Activated T-helper 1 cell treated with Interleukin-2 at 50 U/mL for 16 hours (primary cell): ENCODE measurements around the gene C20orf173.
"Not testable (repeated sequence)": the region's sequence is repeated elsewhere in the genome, so short reads cannot be mapped to it uniquely, and the experiment has no call there.

ENCODE experiments used
- DNase-seq: peaks from one replicate; pipeline ENCODE4 v3.0.0-alpha.2; 2020; ENCODE audit warnings: low read depth

The C20orf173 gene

DNA sequence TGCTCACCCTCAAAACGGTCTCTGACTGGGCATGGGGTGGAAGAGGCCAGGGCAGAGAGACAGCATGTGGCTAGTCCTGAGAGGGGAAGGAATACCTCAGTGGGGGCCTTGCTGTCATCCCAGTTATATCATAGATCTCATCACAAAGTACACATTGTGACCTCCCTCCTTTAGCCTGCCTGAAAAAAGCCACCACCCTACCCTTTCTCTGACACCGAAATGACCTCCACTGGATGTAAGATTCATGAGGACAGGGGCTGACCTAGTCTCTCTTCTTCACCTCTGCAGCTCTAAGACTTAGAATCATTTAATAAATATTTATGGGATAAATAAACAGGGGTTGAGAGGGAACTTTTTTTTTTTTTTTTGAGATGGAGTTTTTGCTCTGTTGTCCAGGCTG, at the start of gene C20orf173:
C20orf173 (minus strand) TSS at position 101 of the 400 bp plus-strand sequence. CDS start 279 bp downstream, outside the sequence.
- DNase-seq: no peak

DNA sequence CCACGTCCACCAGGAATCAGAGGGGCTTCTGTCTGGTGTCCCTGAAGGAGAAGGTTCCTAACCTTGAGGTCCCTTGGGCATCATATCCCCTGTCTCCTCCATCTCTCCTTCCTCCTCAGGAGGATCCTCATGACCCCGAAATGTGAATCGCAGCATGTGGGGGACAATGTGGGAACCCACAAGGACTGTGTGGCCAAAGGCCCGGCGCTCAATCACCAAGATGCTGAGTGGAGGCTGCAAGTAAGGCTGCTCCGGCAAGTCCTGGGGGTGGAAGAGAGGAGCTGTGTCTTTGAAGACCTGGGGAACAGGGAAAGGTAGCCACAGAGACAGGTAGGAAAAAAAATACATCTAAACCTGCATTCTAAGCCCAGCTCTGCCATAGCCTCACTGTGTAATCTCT, 49.7 kb upstream of the C20orf173 start:
- no peak for DNase-seq

DNA sequence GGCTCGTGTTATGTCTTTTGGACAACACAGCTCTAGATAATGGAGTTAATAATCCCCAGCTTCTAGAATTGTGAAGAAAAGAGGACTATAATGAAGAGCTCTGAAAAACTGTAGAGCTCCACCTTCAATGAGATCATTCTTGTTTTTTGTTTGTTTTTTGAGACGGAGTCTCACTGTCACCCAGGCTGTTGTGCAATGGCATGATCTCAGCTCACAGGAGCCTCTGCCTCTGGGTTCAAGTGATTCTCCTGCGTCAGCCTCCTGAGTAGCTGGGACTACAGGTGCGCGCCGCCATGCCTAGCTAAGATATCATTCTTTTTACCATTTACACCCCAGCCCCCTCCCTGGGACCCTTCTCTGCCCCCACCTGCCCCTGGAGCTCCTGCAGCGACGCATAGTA, 49.0 kb upstream of the C20orf173 start:
- DNase-seq: no peak

DNA sequence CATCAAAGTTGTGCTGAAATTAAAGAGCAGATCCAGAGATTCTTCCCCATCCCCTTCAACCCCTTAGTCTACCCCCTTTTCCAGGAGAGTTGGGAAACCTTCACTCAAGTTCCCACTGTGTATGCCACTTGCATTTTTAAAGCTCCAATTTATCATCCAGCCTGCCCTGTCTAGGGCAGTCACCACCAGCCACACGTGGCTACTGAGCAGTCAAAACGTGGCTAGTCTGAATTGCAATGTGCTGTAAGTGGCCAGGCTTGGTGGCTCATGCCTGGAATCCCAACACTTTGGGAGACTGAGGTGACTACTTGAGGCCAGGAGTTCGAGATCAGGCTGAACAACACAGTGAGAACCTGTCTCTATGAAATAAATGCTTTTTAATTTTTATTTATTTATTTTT, 47.4 kb upstream of the C20orf173 start:
- no peak for DNase-seq

DNA sequence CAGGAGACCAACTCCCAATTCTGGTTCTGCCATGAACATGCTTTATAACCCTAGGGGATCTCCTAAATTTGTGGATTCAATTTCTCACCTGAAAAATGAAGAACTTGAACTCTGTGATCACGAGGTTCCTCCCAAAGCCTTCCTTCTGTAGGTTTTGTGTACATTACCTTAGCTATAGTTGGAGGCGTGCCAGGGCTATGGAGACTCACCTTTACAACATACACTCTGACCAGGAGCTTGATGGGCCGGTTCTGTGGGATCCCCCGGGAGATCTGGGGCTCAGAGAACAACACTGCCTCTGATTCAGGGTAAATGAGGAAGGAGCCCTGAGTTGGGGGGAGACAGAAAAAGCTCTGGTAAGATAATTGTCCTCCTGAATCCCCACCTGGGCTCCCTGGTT, 46.5 kb upstream of the C20orf173 start:
- DNase-seq: no peak

DNA sequence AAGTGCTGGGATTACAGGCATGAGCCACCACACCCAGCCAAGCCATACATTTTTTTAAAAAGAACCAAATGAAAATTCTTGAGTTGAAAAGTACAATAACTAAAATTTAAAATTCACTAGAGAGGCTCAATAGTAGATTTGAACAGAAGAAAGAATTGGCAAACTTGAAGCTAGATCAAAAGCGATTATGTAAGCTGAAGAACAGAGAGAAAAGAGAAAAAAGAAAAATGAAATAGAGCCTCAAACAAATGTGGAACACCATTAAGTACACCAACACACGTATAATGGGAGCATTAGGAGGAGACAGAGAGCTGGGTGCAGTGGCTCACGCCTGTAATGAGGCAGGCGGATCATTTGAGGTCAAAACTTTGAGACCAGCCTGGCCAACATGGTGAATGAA, 43.4 kb upstream of the C20orf173 start:
- no peak for DNase-seq

DNA sequence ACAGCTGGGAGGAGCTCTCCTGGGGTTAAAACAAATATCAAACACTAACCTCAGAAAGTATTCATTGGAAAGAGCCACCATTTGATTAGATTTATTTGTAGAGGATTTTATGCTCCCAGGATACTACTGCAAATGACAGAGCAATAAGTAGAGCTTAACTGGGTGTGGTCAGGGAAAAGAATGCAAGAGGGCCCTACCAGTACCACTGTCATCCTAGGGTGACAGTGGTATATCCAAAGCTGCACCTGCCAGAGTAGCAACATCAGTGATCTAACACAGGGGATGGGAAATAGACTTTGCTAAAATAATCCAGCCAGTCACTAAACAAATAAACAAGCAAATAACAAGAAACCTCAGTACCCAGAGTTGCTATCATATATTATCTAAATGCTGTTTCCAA, 42.1 kb upstream of the C20orf173 start:
- DNase-seq: no peak

GRCh38 chr20:35568645-35569044, 39.2 kb upstream of the C20orf173 start:
- DNase-seq: no peak

DNA sequence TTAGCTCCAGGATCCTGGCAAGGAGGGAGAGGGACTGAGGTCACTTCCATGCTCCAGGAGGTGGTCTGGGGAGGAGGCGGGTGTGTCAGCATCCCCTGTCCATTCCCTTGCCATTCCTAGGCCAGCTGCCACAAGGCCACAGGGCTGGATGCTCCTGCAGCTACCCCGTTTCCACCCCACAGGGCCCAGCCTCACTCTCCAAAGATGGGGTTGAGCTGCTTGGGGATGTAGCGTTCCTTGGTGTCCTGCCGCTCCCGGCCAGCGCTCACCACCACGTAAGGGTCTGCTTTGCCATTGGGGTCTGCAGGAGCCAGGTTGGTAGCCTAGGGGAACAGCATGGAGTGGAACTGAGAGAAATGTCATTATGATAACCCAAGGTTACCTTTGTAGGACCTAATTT, 35.5 kb upstream of the C20orf173 start:
- DNase-seq: no peak

DNA sequence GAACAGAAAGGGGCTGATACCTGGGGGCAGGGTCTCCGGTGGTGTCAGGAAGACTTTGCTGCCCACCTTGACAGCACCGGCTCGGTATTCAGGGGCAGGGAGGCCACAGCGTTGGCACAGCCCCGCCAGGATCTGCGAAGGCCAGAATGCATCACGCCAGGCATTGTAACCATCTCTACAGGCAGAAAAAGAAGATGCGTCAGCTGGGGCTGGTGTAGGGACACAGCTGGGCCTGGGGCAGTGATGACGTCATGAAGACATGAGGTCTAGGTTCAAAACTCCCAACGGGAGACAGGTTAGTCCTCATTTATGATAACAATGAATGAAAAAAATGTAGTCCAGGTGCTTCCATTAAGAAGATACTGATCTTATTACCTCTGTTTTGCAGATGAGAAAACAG, 34.4 kb upstream of the C20orf173 start:
- DNase-seq: no peak

DNA sequence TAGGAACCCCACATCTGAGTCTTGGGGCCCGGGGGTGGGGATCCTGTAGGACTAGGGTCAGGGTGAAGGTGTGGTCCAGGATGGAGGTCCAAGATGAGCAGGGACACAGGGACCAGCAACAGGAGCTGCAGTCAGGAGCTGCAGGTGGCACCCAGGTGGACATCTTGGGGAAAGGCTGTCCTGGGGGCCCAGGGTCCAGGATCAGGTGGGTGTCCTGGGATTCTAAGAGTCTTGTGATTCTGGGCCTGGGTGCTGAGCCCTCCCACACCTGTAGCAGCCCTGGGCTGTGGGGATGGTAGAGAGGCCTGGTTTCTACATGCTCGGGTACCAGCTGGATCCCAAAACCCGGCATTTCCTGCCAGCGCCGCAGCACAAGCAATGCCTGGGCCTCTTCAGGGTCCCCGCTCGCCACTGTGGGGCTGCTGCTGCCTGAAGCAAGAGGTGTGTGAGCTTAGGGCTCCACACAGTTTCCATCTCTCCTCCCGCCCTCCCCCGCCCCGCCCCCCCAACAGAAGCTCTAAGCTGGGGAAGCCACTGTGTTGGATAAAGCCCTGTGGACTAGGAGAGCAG, 33.2 kb upstream of the C20orf173 start:
- no peak for DNase-seq

DNA sequence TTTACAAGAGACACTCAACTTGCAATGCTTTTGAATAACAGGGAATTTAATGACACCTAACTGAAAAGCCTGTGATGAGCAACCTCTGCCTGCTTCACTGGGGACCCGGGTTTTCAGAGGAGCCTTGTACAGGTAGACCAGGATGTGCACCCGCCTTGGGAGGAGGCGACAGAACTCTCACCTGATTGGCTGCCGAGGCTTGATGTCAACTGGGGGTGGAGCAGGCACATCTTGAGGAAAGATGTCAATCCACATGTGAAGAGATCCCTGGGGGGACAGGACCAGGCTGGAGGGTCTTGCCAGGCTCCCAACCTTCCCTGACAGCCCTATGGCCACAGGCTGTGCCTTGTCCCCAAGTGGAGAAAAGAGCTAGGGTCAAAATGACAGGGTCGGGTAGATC, 32.2 kb upstream of the C20orf173 start:
- no peak for DNase-seq

GRCh38 chr20:35561268-35561667, 31.8 kb upstream of the C20orf173 start:
- DNase-seq: no peak

- no peak for DNase-seq
These were observed 31.1 kb upstream of the C20orf173 start for GRCh38 chr20:35560541-35560940.

GRCh38 chr20:35560105-35560511, 30.7 kb upstream of the C20orf173 start:
- no peak for DNase-seq

DNA sequence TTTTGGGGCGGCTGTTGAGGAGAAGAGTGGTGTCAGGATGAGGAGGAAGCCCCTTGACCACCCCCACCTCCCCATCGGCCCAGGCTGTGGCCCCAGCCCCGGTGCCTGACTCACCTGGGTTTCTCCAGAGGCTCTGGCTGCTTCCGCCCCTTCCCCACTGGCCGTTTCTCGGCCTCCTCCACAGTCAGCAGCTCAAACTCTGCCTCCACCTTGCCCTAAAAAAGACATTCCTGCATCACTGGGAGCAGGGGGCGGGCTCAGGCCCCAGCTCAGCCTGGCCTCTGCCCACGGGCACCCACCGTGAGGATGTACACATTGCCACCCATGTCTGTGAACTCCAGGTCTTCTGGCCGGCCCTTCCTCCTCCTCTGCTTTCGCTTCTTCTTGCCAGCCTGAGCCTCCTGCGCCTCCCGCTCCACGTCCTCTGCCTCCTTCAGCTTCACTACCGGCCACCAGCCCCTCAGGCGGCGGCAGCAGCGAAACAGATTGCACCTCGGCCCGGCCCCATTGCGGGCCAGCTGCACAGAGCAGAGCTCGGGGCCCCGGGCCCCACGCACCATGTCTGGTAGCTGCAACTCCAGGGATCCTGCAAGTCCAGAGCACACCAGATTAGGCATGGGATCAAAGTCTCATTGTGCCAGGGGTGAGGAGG, 29.7 kb upstream of the C20orf173 start:
- no peak for DNase-seq

GRCh38 chr20:35558451-35558850, 29.0 kb upstream of the C20orf173 start:
- DNase-seq: no peak

DNA sequence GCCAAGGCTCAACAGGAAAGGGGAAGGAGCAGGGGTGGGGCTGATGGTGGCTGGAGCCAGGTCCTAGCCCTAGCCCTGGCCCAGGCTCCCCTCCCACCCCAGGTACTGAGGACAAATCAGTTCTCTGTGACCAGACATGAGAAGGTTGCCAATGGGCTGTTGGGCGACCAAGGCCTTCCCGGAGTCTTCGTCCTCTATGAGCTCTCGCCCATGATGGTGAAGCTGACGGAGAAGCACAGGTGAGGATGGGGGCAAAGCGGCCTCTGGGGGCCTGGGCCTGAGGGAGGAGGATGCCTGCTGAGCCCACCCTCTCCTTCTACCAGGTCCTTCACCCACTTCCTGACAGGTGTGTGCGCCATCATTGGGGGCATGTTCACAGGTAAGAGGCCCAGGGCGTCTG, 27.4 kb upstream of the C20orf173 start:
- no peak for DNase-seq

DNA sequence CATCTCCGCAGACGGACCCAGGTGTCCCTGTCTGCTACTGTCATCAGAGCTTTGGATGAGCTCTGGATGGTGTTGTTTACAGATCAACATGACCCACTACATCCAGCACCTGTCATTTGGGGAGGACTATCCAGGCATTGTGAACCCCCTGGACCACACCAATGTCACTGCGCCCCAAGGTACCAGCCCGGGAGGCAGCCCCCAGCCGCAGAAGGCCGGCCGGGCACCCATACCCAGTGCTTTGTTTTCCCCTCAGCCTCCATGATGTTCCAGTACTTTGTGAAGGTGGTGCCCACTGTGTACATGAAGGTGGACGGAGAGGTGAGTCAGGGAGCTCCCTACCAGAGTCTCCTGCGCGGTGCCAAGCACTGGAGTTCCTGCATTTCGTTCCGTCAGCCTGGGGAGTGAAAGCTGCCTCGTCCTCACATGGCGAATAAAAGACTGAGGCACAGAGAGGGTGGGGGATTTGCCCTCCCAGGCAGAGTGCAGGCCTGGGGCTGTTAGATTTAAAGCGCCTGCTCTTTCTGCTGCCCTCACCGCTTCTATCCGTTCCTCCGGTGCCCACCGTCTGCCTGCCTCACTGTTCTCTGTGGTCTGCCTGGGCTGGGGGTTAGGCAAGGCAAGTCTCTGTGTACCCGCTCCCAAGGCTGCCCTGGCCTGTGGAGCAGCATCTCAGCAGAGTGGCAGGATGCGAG, 26.6 kb upstream of the C20orf173 start:
- no peak for DNase-seq

GRCh38 chr20:35555461-35555860, 26.0 kb upstream of the C20orf173 start:
- not testable (repeated sequence) for DNase-seq

GRCh38 chr20:35552914-35553313, 23.5 kb upstream of the C20orf173 start:
- DNase-seq: no peak

- no peak for DNase-seq
These were observed 22.1 kb upstream of the C20orf173 start for GRCh38 chr20:35551503-35551902.

DNA sequence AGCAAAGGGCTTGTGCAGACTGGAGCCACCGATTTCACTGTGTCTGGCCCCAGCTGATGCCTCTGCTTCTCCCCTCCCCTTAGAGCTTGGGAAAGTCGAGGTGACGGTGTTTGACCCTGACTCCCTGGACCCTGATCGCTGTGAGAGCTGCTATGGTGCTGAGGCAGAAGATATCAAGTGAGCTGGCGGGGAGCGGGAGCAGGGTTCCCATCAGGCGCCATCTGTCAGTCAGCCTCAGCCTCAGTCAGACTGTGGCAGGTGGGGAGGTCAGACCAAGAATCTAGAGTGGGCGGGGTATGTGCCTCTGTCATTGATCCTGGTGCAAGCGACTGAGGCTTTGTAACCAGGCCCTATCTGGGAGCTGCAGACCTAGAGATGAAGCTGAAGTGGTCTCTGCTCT, 17.9 kb upstream of the C20orf173 start:
- DNase-seq: no peak

GRCh38 chr20:35546127-35546526, 16.7 kb upstream of the C20orf173 start:
- no peak for DNase-seq
